Daoy (cell line): ENCODE measurements around the gene NTN1. TPM values are rescaled to one million over a fixed set of nuclear protein-coding genes. Genes with fewer than 3 reads are reported as not detected.

ENCODE experiments used
- DNase-seq: peaks from one replicate; pipeline ENCODE4 v3.0.0-alpha.2; 2015; ENCODE audit warnings: low read depth
- total RNA-seq: library from RNA; depleted of rRNA; stranded (reverse); fragments of >200 nt; shearing (Covaris generic); gene quantifications from 2 replicates; pipeline ENCODE4 v1.2.3, GENCODE V29; 2014

NTN1 gene
- total RNA-seq, 1 experiment from 2014 or later: 7.1 TPM

DNA sequence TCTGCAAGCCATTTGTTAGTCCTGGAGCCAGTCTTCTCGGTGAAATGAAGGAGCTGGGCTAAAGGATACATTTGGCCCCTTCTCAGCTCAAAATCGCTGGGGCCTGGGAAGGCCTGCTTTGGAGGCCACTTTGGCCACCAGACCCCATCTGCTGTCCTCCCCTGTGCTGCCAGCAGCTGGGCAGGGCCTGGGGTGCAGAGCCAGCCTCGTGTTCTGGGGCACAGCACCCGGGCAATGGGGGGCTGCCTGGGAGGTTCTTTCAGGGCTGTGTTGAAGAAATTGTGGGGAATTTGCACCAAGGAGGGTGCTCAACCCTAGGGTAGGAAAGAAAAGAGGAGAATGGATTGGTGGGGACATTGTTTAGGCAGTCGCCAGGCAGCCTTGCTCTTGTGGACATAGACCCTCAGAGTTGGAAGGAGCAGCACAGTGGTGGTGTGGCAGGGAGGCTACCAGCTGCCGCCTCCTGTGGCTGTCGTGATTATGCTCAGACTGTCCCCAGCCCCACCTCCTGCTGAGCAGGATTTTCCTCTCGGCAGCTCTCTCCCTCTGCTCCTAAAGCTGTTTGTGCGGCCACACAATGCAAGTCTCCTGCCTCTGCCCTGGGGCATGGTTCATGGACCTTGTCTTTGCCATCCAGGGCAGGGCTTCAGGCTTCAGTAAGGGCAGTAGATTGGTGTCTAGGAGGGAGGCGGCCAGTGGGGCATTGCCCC, 174.8 kb downstream of the NTN1 start:
- no peak for DNase-seq

DNA sequence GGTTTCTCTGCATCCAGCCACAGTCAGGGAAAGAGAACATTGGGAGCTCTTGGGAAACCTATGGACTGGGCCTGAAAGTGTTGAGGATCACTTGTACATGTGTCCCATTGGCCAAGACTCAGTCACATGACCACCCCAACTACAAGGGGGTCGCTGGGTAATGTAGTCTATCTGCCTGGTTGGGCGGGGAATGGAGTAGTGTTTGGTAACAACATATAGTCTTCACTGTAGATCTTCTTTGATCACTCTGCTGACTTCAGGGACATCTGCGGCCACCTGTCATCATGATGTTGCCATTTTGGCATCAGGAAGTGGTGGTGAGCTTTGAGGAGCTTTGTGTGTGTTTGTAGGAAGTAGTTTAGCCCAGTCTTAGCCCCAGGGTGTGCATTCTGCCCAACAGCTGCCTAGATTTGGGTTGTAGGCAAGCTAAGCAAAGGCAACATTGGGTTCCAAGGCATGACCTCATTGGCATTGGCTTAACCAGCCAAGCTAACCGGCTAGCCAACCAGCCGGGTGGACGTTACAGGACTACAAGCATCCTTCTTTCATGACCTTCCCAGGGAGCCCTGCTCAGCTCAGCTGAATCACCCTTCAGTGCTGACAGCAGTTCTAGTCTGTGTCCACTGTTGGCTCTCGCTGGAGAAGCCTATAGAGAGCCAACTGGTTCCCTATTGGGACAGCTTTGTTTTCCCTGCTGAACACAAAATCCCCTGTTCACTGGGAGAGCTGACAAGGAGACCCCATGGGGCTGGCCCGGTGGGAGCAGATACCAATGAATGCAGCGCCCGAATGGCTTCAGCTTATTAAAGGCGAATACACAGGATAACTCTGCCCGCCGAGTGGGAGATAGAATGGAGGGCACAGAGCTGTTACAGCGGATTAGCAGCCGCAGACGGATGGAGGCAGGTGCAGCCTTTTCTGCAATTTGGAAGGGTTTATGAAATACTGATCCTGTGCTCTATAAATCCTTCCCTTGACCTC, 178.6 kb downstream of the NTN1 start:
- no peak for DNase-seq

DNA sequence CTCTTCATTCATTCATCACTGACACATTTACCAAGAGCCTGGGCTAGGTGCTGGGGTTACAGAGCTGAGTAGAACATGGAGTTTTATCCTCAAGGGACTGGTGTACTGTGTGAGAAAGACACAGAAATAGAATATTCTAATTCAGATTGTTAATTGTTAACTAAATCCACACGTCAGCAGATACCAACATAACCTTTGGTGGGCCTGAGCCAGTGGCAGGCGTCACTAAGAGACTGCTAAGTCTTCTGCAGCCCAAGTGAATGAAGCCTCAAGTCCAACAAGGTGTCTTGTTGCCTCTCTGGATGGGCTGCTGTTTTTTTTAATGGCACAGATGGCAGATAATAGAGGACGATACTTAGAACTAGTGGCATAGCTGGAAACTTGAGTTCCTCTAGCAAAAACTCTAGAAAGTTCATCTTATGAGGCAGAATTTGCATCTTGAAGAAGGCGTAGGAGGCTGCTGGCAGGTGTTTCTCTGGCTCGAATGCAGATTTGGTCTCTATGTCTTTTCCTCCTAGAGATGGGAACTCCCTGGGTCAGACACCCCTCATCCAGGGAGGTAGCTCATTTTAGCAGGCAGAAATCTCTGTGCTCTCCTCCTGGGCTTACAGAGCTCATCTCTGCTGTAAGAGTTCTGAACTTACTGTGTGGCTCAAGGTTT, 179.5 kb downstream of the NTN1 start:
- no peak for DNase-seq

DNA sequence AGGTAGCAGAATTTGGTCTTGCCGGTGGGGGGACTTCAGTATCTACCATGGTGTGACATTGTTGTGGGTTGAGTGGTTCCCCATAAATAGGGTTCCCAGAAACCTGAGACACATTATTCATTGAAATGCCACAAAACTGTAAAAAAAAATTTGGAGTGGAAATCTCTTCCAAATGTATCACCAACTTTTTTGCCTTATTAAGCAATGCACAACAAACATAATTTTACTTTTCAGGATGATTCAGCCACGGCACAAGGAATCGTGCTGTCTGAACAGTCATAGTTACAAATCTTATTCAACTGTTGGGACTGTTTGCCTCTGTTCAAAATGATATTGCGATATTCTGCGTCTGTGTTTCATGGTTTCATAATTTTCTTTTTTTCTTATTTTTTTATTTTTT, 181.2 kb downstream of the NTN1 start:
- no peak for DNase-seq

DNA sequence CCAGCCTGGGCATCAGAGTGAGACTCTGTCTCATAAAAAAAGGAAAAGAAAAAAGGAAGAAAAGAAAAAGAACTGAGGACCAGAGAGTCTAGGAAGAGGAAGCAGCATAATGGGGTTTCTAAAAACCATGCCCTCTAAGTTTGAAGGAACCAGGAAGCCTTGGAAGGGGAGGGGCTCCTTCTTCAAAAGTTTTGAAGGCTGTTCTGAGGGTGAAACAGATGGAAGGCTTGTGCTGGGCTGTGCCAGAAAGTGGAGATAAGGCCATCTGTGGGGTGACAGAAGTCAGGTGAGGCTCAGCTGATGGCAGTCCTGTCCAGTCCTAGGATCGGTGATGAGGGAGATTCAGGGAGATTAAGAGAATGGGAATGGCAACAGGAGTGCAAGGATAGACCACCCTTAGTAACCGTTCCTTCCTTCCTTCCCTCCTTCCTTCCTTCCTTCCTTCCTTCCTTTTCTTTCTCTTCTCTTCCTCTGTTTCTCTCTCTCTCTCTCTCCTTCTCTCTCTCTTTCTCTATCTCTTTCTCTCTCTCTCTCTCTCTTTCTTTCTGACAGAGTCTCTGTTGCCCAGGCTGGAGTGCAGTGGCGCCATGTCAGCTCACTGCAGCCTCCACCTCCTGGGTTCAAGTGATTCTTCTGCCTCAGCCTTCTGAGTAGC, 182.6 kb downstream of the NTN1 start:
- DNase-seq: no peak

DNA sequence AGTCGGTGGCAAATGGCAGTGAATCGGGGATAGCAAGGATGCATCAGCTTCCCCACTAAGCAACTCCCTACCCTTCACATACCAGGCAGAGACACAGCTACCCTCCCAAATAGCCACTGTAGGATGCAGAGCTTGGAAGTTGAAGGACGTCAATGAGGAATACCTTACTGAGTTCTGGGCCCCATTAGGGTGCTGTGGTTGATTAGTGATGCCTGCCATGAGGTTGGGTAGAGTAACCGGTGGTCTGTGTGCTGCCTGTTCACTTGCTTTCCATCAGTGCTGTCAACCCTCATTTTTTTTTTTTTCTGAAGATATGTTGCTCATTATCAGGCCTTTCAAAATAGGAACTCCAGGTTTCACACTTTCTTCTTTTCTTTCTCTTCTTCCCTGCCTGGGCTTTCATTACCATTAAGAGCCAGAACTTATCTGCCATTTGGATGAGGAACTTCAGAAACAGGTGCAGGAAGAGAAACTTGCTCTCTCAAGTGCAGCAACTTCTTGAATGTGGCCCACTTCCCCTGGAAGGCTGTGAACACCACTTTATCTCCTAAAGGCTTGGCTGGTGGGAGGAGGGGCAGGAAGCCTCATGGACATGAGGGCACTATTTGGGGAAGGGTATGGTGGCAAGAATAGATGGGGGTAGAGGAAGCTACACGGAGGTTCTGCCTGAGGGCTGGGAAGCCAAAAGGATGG, 183.5 kb downstream of the NTN1 start:
- DNase-seq: no peak

DNA sequence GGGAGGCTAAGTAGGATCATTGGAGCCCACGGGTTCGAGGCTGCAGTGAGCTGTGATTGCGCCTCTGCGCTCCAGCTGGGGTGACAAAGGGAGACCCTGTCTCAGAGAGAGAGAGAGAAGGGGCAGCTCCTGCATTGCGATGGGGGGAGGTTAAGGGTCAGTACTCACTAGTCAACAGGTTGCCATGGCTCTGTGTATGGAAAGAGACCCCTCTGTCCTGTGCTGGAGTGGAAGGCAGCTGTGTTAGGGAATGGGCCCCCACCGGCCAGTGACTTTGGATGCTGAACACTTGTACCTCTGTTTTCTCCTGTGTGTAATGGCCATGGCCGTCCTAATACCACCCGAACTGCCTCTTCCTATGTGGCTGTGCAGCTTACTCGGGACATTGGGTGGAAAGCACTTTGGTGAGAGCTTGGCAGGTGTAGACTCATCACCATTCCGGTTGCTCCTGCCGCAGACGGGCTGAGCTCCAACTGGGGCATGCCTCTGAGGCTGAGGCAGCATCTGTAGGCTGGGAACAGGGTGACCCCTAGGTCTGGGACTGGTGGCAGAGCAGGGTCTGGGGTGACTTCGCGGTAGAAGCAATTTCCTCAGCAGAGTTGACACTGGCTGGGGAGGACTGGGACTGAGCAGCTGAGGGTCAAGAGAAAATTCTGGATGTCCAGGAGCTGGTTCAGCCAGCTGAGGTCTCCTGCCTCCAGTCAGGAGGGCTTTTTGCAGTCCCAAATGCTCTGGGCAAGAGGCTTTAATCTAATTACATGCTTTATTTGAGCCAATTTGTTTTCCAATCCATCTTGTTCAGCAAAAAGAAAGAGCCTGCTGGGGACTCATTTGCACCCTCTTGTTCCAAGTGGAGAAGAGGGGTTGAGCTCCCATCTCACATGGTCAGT, 184.5 kb downstream of the NTN1 start:
- DNase-seq: no peak

DNA sequence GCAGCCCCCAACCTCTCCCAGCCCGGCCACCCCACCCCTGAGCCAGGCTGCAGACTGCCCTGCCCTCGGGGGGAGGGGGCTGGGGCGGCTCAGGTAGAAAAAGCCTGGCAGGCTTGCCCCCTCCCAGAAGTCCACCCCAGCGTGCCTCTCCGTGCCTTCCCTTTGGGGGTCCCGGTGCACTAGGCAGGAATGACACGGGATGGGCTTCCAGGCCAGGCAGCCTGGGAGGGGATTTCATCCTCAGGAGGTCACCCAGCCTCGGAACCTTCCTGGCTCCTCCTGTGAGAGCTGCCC, 185.0 kb downstream of the NTN1 start:
- no peak for DNase-seq

DNA sequence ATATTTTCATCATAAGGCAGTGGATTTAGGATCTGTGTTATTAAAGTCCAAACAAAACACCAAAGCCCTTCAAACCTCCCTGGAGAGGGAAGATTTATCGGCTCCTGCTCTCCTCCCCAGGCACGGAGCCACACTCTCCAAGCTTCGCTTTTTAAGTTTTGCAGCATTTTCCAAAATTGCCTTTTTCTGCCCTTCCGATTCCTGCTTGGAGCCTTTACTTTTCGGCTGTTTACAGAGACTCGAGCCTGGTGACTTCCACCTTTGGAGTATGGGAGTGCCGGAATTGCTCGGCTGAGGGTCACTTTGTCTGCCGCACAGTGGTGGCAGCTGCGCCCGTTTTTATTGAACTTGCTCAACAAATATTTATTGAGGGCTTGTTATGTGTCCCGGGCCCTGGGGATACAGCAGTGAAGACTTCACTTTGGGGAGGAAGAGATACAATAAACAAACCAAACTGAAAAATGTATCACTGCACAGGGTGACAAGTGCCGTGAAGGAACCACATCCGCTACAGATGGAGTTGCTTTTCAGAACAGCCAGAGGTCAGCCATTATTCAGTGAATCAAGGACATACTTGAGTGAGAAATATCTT, 185.5 kb downstream of the NTN1 start:
- DNase-seq: no peak

DNA sequence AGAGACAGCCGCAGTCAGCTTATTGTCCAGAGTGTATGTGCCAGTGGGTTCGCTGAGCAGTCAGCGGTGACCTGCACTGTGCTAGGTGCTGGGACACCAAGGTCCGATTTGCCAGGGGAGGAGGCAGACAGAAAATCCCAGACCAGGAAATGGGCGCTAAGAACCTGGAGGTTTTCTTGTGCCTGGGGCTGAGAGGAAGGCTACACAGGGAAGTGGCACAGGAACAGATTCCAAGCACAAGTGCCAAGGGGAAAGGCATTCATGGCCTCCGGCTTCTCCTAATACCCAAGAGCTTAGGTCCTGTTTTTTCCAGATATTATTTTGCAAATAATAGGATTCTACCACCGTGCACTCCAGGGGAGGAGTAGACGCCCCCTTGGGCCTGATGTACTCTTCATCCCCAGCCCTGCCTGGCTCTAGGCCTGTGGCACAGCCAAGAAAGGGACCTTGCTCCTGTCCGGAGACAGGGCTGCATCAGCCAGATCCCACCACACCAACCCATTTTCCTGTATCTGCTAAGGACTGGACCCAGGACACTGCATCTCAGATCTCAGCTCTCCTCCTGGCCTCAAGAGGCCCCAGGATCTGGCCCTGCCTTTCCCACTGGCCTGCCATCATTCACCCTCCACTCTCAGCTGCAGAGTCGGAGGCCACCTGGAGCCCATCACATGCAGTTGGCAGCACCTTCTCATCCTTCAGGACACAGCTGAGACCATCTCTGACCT, 187.2 kb downstream of the NTN1 start:
- no peak for DNase-seq

DNA sequence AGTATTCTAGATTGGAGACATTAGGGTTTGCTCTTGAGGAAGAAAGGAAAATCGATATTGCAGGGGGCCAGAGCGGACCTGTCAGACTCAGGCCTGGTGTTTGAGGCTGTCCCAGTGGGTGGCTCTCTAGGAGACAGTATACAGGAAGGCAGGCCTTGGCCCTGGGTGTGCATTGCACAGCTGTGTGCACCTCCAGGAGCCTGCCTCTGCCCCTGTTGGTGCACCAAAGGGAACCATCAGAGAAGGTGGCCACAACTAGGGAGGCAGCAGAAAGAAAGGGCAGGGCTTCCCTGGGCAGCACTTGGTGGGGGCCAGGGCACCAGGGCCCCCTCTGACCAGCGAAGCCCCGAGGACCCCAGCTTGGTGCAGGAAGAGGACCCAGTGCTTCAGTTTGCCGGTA, 188.0 kb downstream of the NTN1 start:
- DNase-seq: no peak

DNA sequence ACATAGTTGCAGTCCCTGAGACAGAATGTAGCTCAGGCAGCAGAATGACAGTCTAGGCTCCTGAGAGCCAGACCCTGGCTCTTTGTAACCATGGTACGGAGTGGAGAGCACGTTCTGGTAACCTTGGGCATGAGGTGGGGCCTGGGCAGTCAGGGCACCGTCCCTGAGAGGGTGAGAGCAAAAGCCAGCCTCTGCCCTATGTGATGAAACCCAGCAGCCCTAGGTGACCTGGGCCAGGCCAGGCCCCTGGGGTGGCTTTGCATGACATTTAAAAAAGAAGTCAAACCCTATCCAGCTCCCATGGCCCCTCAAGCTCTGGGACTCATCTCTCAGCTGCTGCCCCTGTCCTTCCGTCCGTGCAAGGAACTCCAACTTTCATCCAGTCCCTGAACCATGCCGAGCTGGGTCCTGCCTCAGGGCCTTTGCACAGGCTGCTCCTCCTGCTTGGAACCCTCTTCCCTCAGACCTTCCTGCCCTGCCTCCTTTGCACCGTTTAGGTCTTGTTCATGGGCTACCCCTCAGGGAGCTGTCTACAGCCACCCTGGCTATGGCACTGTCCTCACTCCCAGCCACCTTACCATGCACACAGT, 188.6 kb downstream of the NTN1 start:
- no peak for DNase-seq

DNA sequence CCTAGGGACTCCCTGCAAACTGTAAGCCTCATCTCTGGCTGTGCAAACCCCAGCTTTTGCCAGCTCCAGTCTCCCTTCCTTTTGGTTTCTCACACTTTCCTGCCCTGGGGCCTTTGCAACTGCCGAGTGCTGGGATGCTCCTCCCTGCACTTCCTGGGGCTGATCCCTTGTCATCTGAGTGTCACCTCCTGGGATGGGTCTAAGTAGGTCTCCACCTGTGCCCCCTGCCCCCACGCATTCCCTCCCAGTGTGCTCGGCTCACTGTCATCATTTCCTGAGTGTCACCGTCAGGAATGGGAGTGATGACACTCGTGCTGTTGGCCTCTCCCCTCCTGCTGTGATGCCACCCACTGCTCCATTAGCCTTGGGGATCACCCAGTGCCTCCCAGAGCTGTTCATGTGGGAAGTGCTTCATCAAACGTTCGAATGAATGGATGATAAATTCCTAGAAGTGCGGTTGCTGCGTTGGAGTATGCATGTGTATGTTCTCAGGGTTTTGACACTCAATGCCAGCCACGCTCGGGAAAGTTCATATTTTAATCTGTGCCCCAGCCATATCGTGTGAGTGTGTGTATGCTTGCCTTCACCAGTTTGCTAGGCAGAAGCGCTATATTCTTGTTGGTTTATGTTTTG, 189.9 kb downstream of the NTN1 start:
- no peak for DNase-seq

DNA sequence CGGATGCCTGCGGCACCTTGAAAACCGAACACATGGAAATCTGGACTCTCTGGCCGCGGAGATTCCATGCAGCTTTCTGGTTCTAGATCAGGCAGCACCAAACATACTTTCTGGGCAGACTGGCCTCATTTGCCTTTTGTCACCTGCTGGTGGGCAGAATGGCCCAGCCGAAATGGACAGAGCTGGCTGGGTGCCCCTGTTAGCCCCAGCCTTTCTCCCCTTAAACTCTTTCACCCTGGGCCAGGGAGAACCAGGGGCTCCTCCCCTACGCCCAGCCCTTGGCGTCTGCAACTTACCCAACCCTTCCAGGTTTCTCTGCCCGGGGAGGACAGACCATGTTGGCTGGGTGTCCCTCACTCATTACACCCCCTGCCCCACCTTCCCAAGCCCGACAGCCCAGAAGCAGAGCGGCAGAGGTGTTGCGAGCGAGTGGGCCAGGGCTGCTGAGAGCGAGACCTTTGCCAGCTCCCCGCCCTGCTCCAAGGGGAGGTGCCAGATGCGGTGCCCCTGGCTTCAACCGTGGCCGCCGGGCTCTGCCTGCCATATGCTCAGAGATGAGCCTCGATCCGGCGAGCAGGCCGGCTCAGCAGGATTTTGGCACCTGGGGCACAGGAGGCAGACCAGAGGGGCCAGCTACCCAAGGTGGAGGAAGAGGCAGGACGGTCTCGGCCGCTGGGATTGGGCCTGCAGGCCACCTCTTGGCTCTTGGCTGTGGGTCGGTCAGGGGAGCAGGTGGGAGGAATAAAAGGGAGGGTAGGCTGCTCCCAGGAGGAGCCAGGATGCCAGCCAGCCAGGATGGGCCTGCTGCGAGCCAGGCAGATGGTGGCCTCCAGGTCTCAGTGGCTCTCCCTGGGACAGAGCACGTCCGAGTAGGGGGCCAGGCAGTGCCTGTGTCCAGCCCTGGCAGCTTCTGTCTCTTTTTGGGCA, 191.3 kb downstream of the NTN1 start:
- no peak for DNase-seq

DNA sequence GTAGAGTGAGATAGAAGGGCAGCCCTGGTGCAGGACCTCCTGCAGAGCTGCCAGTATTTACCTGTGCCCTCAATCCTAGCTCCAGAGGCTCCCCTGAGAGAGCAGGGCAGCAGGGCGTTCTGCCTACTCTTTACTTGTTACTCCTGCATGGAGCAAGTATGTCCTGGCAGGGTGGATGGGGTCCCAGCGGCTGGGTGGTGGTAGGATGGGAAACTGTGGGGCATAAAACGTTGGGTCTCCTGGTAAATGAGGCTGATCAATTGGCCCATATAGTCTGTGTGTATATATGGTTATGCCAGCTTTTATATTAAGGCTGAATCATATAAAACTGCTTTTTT, 192.0 kb downstream of the NTN1 start:
- no peak for DNase-seq

DNA sequence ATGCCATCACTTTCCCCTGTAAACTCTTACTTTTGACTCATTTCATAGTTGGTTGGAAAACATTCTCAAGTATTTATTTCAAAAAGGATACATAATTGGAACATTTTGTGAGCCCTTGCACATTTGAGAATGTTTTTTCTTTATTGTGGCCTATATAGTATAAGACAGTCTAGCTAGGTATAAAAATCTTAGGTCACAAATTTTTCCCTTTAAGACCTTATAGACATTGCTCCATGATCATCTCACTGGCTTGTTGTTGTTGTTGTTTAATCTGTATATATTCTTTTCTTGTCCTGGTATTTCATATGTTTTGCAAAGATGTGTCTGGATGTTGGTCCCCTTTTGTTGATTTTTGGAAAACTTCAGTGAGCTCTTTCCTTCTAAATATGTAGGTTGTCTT, 194.2 kb downstream of the NTN1 start:
- DNase-seq: no peak
